ENCODE data around the gene IL13RA1. TPM values are rescaled to one million over a fixed set of nuclear protein-coding genes. Genes with fewer than 3 reads are reported as not detected.

Gene IL13RA1
- total and polyA plus RNA-seq, 10 of the 15 experiments (the other 5 are each of a cell fraction or from before 2014, with no cell fraction given), result 2.3 to 14.2 (median 8.4) TPM

DNA sequence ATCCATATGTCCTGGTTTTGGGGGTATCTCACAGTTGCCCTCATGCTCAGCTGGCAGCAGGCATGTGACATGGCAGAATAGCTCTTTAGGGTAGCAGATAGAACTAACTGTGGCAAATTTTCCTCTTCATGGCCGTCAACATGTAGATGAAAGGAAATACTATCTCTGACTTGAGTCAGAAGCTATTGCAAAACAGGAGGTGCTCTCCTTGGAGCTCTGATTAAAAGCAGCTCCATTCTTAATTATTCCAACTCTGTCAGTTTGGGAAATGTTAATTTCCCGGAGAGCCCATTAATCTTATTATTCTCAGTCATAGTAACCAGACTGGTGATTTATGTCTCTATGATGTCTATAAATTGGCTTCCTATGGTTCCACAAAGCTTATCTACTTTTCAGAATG, 18.2 kb downstream of the IL13RA1 start:
- ATAC-seq (no peak), DNase-seq (ENCODE audit: low read depth, low spot score) (no peak), FAIRE-seq (no peak)
- in situ Hi-C loops (cut with MboI), result no loop called here
- H2AFZ ChIP-seq (ENCODE audit: control insufficient read depth, low read depth, low read length), result no peak overlapping the region
- ChIA-PET RAD21 (ENCODE audit: unreplicated experiment) (no interaction called here), CTCF (interaction anchor here (0.7 to 2.2 kb wide), 4 partner anchors 15 to 58 kb away, joined by 3 to 7 read pairs (median 4); no protein-coding TSS in a partner anchor), POLR2A (no interaction called here), SMC1A (ENCODE audit: uncharacterized antibody, unreplicated experiment) (interaction anchor here (0.7 to 5.3 kb wide), 3 partner anchors 9 to 15 kb away, joined by 3 to 21 read pairs (median 3); no protein-coding TSS in a partner anchor)
- H3K27me3 ChIP-seq (replicated peaks in 1 of 2; ENCODE audit: control insufficient read depth in 2 of 2, insufficient read depth in 2 of 2, low read length in 1 of 2), result 0 out of 4 replicates have a peak, but pooled peaks cover 0 to 2% of the 10 kb centered on the region in 2 experiments
- no peaks in the 10 kb centered on the region for H3K79me2 ChIP-seq (ENCODE audit: control insufficient read depth, insufficient read depth, low read length)
- intact Hi-C loops (cut with micrococcal nuclease; ENCODE audit: unreplicated experiment), result no loop called here
- H3K36me3 ChIP-seq (ENCODE audit: control insufficient read depth in 2 of 2, insufficient read depth in 2 of 2, low read length in 1 of 2), result no peaks in the 10 kb centered on the region
- H3K4me1 ChIP-seq (ENCODE audit: control insufficient read depth, insufficient read depth, low read length), result no peaks in the 10 kb centered on the region
- no TSS peak for BruUV-seq (replicated peaks)
- no peak overlapping the region for H3K9ac ChIP-seq (ENCODE audit: control insufficient read depth, insufficient read depth, low read length)
- H3K4me2 ChIP-seq (ENCODE audit: control insufficient read depth, insufficient read depth), result no peak overlapping the region
- H3K9me3 ChIP-seq (replicated peaks; ENCODE audit: control insufficient read depth, insufficient read depth, low read length), result no peaks in the 10 kb centered on the region
- H3K4me3 ChIP-seq, result no peak overlapping the region
- WGBS (ENCODE audit: insufficient coverage, insufficient replicate concordance, low lambda C conversion rate, missing lambda C conversion rate), result 14% methylated on average over 2 of the region's 2 CpGs
- TF ChIP-seq SREBF1 (IDR thresholded peaks at IDR 0.05; ENCODE audit: low read length) (no peak), POLR2AphosphoS5 (IDR thresholded peaks at IDR 0.05; ENCODE audit: low read length) (no peak), ZSCAN29 (IDR thresholded peaks at IDR 0.05) (no peak), IKZF2 (IDR thresholded peaks at IDR 0.05) (no peak), YBX1 (IDR thresholded peaks at IDR 0.05) (no peak), KLF5 (IDR thresholded peaks at IDR 0.05; ENCODE audit: partially characterized antibody) (no peak), ZNF622 (IDR thresholded peaks at IDR 0.05) (no peak), NFIC (IDR thresholded peaks at IDR 0.05; ENCODE audit: low read depth, low read length) (no peak), RCOR1 (conservative IDR thresholded peaks at IDR 0.05; ENCODE audit: low read depth, low read length) (no peak), CREM (IDR thresholded peaks at IDR 0.05; ENCODE audit: low read depth) (no peak)
- TF ChIP-seq, protein P1, sequence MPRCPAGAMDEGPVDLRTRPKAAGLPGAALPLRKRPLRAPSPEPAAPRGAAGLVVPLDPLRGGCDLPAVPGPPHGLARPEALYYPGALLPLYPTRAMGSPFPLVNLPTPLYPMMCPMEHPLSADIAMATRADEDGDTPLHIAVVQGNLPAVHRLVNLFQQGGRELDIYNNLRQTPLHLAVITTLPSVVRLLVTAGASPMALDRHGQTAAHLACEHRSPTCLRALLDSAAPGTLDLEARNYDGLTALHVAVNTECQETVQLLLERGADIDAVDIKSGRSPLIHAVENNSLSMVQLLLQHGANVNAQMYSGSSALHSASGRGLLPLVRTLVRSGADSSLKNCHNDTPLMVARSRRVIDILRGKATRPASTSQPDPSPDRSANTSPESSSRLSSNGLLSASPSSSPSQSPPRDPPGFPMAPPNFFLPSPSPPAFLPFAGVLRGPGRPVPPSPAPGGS (IDR thresholded peaks at IDR 0.05; ENCODE audit: borderline replicate concordance, insufficient read depth, low read depth, low read length, poor library complexity, severe bottlenecking), result no peak
- TF ChIP-seq, protein P2, sequence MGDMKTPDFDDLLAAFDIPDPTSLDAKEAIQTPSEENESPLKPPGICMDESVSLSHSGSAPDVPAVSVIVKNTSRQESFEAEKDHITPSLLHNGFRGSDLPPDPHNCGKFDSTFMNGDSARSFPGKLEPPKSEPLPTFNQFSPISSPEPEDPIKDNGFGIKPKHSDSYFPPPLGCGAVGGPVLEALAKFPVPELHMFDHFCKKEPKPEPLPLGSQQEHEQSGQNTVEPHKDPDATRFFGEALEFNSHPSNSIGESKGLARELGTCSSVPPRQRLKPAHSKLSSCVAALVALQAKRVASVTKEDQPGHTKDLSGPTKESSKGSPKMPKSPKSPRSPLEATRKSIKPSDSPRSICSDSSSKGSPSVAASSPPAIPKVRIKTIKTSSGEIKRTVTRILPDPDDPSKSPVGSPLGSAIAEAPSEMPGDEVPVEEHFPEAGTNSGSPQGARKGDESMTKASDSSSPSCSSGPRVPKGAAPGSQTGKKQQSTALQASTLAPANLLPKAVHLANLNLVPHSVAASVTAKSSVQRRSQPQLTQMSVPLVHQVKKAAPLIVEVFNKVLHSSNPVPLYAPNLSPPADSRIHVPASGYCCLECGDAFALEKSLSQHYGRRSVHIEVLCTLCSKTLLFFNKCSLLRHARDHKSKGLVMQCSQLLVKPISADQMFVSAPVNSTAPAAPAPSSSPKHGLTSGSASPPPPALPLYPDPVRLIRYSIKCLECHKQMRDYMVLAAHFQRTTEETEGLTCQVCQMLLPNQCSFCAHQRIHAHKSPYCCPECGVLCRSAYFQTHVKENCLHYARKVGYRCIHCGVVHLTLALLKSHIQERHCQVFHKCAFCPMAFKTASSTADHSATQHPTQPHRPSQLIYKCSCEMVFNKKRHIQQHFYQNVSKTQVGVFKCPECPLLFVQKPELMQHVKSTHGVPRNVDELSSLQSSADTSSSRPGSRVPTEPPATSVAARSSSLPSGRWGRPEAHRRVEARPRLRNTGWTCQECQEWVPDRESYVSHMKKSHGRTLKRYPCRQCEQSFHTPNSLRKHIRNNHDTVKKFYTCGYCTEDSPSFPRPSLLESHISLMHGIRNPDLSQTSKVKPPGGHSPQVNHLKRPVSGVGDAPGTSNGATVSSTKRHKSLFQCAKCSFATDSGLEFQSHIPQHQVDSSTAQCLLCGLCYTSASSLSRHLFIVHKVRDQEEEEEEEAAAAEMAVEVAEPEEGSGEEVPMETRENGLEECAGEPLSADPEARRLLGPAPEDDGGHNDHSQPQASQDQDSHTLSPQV (IDR thresholded peaks at IDR 0.05), result no peak
- TF ChIP-seq, protein P3, sequence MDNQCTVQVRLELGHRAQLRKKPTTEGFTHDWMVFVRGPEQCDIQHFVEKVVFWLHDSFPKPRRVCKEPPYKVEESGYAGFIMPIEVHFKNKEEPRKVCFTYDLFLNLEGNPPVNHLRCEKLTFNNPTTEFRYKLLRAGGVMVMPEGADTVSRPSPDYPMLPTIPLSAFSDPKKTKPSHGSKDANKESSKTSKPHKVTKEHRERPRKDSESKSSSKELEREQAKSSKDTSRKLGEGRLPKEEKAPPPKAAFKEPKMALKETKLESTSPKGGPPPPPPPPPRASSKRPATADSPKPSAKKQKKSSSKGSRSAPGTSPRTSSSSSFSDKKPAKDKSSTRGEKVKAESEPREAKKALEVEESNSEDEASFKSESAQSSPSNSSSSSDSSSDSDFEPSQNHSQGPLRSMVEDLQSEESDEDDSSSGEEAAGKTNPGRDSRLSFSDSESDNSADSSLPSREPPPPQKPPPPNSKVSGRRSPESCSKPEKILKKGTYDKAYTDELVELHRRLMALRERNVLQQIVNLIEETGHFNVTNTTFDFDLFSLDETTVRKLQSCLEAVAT (IDR thresholded peaks at IDR 0.05), result no peak
- no peaks in the 10 kb centered on the region; the same call in 1 of the 2 replicates for H4K20me1 ChIP-seq (ENCODE audit: control insufficient read depth, insufficient read depth)
- H3K27ac ChIP-seq (ENCODE audit: control insufficient read depth, insufficient read depth), result no peak overlapping the region
